Kidney capillary endothelial cell (primary cell): ENCODE results near the gene GLTPD2.

Experiments used
- DNase-seq: peaks from one replicate; pipeline ENCODE4 v3.0.0-alpha.2; 2018; ENCODE audit warnings: low spot score

GLTPD2 gene

DNA sequence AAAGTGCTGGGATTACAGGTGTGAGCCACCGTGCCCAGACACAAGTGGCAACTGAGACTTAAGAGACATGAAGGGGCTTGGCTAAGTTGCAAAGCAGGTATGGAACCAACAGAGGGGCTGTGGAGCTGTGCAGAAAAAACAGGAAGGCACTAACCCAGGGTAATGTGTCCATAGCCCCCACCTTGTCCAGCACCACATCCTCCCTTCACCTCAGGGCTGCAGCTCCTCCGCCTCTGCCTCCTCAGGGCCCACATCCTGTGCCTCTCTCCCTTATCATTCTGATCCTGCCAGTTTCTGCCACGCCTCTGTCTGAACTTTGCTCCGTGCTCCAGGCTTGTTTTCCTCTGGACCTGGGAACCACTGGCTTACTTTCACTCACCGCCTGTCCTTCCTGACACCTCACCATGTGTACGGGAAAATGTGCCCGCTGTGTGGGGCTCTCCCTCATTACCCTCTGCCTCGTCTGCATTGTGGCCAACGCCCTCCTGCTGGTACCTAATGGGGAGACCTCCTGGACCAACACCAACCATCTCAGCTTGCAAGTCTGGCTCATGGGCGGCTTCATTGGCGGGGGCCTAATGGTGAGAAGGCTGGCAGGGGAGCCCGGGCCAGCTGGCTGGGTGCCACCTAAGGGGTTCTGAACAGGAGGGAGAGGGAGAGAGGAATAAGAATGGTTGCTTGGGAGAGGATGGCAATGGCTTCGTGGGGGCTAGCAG lies 17.1 kb upstream of the GLTPD2 start, which contains the start of gene TM4SF5:
TM4SF5 (plus strand) TSS at position 368 of the 716 bp plus-strand sequence; CDS start at position 405, 37 bp downstream.
- no peak for DNase-seq

DNA sequence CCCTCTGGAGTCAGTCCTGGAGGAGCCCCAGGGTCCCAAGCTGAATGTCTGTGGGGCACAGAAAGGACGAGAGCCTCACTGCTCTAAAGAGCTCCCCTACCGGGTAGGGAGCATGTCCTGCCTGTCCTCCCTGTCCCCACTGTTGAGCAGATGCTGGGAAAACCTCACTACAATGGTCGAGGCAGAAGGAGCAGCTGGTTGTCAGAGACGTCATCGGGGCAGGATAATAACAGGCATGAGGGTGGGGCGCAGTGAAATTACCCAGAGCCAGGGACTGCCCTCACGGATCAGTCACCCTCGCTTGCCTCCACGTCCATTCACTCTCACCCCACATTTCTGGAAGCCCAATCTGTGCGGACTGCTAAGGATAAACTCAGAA lies 16.5 kb upstream of the GLTPD2 start:
- no peak for DNase-seq

DNA sequence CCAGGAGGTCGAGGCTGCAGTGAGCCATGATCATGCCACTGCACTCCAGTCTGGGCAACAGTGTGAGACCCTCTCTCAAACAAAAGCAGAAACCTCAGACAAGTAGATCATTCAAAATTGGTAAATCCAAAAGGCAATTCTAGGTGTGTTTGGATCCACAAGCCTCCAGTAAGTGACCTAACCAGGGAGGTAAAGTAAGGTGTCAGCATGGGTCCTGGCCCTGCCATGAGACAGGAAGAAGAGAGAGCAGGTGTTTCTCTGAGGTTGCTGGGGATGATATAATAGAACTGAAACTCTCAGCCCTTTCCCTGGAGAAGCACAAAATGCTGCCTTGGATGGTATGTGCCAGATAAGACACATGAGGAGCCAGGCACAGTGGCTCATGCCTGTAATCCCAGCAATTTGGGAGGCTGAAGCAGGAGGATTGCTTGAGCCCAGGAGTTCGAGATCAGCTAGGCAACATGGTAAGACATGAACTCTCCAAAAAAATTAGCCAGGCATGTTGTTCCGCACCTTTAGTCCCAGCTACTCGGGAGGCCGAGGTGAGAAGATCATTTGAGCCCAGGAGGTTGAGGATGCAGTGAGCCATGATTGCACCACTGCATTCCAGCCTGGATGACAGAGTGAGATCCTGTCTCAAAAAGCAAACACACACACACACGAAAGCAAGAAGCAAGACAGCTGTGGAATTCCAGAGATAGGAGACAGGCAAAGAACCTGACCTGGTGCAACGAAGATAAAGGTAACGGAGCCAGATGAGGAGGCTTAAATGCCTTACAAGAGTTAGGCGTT lies 10.6 kb upstream of the GLTPD2 start:
- no peak for DNase-seq

DNA sequence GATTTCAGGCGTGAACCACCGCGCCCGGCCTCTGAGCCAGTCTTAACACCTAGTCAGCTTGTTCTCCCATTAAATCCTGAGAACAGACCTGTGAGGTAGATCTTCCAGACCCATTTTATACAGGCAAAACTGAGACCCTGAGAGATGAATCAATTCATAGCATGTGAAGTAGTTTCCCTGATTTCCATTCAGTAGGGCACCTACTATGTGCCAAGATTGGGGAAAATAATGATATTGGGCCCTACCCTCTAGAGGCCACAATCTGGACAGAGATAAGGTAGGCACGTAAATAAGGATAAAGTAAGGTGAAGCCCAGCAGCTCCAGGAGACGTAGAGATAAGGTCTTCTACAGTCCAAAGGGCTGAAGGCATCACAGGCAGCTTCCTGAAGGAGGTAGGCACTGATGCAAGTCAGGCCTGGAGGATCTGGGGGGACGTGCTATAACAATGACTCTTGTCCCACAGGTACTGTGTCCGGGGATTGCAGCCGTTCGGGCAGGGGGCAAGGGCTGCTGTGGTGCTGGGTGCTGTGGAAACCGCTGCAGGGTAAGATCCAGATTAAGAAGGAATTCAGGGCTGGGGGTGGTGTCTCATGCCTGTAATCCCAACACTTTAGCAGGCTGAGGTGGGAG lies 8.3 kb upstream of the GLTPD2 start:
- DNase-seq: no peak

DNA sequence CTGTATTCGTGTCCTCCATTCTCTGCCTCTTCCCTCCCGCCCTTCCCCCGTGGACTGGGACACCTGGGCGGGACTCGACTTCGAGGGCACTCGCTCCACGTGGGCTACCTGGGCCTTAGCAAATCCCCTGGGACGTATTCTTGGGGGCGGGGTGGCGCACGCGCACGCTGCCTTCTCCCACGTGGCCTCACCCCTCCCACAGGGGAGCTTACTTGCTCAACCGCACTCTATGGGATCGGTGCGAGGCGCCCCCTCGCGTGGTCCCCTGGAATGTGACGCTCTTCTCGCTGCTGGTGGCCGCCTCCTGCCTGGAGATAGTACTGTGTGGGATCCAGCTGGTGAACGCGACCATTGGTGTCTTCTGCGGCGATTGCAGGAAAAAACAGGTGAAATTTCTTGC lies 6.1 kb upstream of the GLTPD2 start:
- no peak for DNase-seq

DNA sequence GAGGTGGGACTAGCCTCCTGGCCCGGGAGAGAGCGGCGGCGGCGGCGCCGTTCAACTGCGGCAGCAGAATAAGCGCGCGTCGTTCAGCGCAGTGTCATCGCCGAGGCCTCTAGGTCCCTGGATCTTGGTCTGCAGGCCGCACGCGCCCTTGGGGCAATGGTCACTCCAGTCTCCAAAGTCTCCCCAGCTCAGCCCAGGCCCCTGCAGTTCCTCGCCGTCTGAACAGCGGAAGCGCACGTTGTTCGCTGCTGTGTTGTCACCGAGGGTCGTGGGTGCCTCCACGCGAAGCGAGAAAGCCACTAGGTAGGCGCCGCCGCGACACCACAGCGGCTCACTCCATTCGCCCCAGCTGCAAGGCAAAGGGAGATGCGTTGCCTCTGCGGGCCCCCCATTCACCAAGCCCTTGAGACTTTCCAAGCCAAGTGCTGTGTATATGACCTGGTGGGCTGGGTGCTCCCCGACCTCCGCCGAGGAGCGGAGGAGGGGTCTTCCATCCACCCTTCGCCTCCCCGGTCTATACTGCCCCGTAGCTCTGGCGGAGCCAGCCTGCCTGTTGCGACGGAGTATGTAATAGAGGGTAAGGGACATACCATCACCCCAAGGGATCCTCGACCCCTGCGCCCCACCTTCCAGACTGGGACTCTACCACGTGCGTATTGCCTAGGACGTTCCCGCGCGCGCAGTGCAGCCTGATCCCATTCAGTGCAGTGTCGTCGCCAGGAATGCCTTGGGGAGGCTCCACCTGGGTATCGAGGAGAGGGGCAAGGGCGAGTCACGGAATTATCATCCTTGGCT lies 3.3 kb upstream of the GLTPD2 start:
- no peak for DNase-seq

DNA sequence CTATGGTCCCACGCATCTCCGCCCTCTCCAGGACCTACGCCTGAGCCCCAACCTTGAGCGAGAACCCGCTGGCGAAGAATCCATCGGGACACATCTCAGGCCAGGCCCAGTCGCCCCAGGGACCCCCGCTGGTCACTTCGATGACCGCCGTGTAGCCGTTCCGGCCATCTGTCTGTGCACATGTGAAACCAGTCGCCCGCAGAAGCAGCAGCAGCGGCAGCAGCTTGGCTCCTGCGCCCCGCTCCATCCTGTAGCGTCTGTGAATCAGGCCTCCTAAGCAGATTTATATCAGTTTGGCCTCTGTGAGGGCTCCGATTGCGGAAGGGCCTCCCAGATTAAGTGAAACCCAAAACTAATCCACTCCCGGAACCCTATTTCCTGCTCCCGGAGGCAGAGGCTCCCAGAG lies 2.7 kb upstream of the GLTPD2 start, which contains the start of gene VMO1:
VMO1 (minus strand) TSS at position 259 of the 406 bp plus-strand sequence; CDS start at position 247, 12 bp downstream.
- DNase-seq: no peak

DNA sequence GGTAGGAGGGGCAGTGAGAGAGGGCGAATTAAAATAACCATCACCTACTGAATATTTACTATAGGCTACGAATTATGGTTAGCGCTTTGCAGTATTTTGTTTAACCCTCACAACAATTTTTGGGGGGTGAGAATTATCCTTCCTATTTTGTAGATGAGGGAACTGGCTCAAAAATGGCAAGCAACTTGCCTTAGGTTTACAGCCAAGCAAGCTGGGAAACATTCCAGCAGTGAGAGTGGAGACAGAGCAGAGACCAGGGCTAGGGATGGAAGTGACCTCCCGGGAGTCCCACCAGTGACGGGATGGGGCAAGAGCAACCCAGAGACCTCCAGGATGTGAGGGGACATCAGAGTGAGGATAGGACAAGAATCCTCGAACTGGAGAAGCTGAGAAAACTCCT lies 2.2 kb upstream of the GLTPD2 start:
- DNase-seq: no peak

DNA sequence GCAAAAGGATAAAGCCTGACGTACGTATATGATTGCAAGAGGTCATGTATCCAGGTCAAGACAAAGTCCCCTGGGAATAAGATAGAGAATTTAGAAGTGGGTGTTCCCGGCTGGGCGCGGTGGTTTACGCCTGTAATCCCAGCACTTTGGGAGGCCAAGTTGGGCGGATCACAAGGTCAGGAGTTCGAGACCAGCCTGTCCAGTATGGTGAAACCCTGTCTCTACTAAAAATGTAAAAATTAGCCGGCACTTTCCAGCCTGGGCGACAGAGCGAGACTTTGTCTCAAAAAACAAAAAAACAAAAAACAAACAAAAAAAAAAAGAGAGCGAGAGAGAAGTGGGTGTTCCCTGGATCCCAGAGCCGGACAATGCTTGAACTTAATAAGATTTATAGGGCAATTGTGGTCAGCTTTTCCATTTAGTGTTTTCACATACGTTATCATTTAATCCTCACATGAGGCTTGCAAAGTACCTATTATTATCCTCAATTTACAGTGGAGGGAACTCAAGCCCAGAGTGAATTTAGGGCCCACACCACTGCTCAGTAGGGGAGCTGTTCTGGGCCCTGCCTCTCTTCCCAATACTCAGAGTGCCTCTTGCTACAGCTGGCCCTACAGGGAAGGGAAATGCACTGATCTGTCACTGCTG lies 481 bp upstream of the GLTPD2 start:
- no peak for DNase-seq

DNA sequence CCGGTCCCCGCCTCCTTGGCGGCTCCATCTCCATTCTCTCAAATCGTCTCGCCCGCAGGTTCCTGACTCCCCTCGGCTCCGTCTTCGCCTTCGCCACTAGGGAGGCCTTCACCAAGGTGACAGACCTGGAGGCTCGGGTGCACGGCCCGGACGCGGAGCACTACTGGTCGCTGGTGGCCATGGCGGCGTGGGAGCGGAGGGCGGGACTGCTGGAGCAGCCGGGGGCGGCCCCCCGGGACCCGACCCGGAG lies 862 bp downstream of the GLTPD2 start:
- no peak for DNase-seq

DNA sequence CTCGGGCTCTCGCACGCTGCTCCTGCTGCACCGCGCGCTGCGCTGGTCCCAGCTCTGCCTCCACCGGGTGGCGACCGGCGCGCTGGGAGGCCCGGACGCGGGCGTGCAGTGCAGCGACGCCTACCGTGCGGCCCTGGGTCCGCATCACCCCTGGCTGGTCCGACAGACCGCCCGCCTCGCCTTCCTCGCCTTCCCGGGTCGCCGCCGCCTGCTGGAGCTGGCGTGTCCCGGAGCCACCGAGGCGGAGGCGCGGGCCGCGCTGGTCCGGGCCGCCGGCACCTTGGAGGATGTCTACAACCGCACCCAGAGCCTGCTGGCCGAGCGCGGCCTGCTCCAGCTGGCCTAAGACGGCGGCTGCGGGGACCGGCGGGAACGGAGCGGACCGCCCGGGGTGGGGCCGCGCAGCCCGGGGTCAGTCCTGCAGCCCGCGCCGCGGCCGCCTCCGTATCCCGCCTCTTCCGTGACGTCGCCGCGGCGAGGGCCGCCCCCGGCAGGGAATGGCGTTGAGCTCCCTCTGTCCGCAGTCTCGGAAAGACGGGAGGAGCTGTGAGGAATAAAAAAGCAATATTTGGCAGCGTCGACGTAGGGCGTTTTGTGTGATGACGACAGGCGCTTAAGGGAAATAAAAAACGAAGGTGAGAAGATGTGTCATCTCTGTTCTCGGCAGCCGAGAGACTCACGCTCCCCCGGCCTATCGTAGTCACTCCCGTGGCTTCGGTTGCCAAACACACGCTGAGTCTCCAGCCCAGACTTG lies 1.4 kb downstream of the GLTPD2 start:
- DNase-seq: peak; percentile 77

DNA sequence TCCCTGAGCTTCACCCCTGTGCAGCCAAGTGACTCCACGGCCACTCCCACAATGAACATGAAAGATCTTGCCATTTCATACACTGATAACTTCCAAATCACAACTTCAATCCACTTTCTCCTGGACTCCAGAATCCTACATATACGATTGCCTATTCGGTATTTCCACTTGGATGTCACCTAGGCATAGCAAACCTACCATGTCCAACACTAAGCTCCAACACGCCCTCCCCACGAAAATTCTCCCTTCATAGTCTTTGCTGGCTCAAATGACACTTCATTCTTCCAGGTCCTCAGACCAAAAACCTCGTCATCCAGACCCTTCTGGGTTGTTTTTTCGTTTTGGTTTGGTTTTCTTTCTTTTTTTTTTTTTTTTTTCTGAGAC lies 1.9 kb downstream of the GLTPD2 start:
- DNase-seq: no peak

DNA sequence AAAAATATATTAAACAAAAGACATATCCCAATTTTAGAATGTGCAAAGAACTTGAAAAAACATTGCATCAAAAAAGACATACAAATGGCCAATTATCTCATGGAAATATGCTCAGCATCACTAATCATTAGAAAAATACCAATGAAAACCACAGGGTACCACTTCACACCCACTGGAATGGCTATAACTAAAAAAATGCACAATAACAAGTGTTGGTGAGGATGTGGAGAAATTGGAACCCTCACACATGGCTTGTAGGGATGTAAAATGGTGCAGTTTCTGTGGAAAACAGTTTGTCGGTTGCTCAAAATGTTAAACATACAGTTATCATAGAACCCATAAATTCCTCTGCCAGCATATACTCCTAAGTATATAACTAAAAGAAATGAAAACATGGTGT lies 6.4 kb downstream of the GLTPD2 start:
- no peak for DNase-seq

DNA sequence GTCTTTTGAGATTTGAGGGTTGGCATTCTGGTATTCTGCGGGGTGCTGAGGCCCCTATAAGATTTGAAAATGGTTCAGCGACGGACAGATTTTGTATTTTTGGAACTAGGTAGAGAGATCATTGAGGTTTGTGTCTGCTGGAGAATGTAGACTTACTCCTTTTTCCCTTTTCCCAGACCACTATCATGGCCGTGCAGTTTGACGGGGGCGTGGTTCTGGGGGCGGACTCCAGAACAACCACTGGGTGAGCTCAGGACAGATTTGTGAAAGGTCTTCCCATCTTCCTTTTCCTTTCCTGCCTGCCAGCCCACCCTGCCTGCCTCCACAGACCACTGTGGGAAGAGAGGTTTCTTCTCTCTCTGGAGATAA lies 7.8 kb downstream of the GLTPD2 start:
- no peak for DNase-seq

DNA sequence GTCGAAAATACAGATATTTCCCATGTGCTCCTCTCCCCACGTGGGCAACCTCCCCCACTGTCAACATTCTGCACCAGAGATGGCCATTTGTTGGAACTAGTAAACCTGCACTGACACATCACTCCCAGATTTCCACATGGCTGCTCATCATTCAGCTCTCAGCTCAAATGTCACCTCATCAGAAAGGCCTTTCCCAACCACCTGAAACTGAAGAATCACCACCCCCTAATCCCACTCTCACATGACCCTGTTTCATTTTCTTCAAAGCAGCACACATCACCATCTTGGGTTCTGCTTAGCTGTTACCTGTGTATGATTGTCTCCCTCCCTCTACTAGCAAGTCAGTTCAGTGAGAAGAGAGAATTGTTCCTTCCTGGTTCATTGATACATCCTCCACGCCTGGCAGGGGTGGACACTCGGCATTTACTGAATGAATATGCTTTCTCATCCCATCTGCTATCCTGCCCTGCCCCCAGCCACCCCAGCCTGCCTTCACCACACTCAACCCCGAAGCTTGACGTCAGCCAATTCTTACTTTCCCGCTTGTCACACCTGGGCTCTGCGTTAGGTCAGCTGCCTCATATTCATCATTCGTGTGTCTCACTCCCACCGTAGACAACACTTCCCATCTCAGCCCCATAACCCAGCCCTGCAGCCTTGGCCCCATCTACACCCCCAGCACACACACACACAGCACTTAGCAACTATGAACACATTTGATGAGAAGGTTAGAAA lies 11.9 kb downstream of the GLTPD2 start:
- DNase-seq: no peak

DNA sequence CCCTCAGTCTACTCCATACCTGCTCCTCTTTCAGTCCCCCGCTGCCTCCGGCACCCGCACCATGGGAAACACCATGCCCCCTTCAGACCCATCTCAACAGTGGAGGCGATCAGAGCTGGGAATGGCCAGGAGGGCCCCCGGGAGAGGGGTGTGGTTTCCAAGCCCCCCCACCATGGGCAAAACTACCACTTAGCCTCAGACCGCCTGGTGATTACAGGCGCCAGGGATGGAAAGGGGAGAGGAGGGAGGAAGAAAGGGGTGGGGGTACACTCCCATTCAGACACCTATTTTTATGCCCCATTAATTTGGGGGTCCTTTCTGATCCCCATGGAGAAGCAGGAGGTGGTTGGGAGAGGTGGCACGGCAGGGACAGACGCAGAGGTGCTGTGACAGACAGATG lies 13.5 kb downstream of the GLTPD2 start, which contains the start of gene C17orf114:
C17orf114 (minus strand) TSS at position 101 of the 400 bp plus-strand sequence.
- DNase-seq: no peak

DNA sequence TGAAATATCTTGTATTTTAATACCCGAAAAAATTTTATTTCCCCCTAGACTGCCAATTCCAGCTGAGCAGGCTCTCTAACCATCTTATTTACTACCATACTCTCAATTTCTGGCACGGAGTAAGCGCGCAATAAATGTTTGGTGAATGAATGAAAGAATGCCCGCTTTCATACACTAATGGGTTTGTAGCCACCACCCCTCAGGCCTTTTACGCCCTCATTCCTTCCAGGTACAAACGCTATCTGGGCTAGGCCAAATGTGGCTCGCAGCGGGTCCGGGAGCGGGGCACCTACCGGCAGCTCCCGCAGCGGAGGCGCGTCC lies 17.7 kb downstream of the GLTPD2 start:
- DNase-seq: no peak

DNA sequence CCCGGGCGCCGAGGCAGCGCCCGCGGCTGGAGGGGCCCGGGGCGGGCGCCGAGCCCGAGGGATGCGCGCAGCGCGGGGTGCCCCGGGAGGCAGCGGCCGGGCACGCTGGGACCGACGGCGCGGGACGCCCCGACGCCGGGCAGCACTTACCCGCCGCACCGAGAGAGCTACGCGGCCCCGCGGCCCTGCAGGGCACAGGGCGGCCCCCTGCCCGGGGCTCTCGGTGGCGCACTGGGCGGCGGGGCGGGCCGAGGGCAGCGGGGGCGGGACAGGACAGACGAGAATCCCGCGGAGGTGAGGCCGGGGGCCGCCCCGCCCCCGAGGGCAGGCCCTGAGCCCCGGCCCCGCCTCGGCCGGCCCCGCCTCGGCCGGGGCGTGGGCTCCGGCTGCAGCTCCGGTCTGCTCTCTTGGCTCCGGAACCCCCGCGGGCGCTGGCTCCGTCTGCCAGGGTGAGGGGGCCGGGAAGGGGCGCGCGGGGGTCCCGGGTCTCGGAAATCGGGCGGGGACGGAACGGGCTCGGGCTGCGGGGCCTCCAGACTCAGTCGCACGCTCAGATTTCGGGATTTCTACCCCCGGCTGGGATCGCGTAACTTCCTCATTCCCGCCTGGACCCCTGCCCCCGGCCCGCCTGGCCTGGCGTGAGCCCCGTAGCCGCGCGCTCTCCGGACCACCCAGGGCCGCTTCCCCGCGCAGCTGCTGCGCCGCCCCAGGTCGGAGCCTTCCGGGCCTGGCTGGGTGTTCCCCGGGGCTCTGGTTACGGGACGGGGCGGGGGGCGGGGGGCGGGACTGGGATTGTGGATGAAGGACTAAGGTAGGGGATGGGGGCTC lies 18.2 kb downstream of the GLTPD2 start, which contains the start of gene PLD2:
PLD2 (plus strand) TSS at position 376 of the 828 bp plus-strand sequence. CDS start 621 bp downstream, outside the sequence.
- DNase-seq: peak; percentile 77

DNA sequence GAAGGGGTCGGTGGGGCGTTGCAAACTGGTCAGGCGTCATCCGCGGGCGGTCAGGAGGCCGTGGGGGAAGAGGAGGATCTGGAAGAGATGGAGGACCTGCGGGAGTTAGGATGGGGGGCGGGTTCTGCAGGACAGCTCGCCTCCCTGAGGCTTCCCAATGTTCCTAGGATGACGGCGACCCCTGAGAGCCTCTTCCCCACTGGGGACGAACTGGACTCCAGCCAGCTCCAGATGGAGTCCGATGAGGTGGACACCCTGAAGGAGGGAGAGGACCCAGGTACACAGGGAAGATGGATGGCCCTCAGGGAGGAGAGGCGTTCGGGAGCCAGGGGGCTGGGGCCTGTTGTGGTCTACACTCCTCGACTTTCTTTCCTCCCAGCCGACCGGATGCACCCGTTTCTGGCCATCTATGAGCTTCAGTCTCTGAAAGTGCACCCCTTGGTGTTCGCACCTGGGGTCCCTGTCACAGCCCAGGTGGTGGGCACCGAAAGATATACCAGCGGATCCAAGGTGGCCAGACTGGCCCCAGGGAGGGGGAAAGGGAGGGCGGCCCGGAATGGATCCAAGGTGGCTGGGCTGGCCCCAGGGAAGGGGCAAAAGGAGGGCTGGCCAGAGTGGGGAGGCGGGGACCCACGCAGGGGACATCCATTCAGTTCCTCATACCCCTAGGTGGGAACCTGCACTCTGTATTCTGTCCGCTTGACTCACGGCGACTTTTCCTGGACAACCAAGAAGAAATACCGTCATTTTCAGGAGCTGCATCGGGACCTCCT lies 19.0 kb downstream of the GLTPD2 start:
- DNase-seq: no peak
